A549 (cell line): ENCODE measurements around the gene TRAPPC3. TPM values are rescaled to one million over a fixed set of nuclear protein-coding genes. Genes with fewer than 3 reads are reported as not detected.

Experiments used
- ATAC-seq, 2 experiments: fragments of 200-7000 bp in 1 of 2; fragments of >200 bp in 1 of 2; cut with Nextera tagmentation in 1 of 2; cut with Tn5 transposase in 1 of 2; 3 replicates each; pipeline versions ENCODE4 v1.8.0 to v1.9.1; 2018 to 2020; ENCODE audit warnings: mild to moderate bottlenecking in 1 of 2, moderate library complexity in 1 of 2
- CTCF ChIA-PET: fragments of 300-600 bp; sonication (Branson Sonifier 250); formaldehyde crosslinking; extraction: SDS; loops from one replicate; lab custom pipeline; 2021; ENCODE audit warnings: antibody characterized with exemption, inconsistent platforms; lab: Yijun Ruan, JAX
- POLR2A ChIA-PET: fragments of 350-600 bp; formaldehyde crosslinking; extraction: SDS; loops from one replicate; lab custom pipeline; 2021; ENCODE audit warnings: antibody characterized with exemption, inconsistent platforms; lab: Yijun Ruan, JAX
- DNase-seq, 2 experiments: peaks; one replicate each; pipeline versions ENCODE4 v3.0.0 to v3.0.0-alpha.2; 2011 to 2016; ENCODE audit warnings: low read depth in 1 of 2, low spot score in 1 of 2
- FAIRE-seq: peaks from 2 replicates; lab custom pipeline; 2011; peaks lifted over from hg19 to GRCh38; lab: Jason Lieb, UNC
- H3K27ac ChIP-seq, 2 experiments: fragments of >200 bp; sonication (Bioruptor Twin); formaldehyde crosslinking; 3 replicates each; pipeline ENCODE4 v1.5.1; 2016 to 2017
- H3K4me1 ChIP-seq: fragments of >200 bp; sonication (Bioruptor Twin); formaldehyde crosslinking; 3 replicates; pipeline ENCODE4 v1.6.1; 2016
- H3K4me2 ChIP-seq: fragments of >200 bp; sonication (Bioruptor Twin); formaldehyde crosslinking; 3 replicates; pipeline ENCODE4 v1.6.1; 2016
- H3K4me3 ChIP-seq: fragments of >200 bp; sonication (Bioruptor Twin); formaldehyde crosslinking; 3 replicates; pipeline ENCODE4 v1.5.1; 2016
- H3K9me3 ChIP-seq: fragments of >200 bp; sonication (Bioruptor Twin); formaldehyde crosslinking; 3 replicates; pipeline ENCODE4 v1.6.1; 2016
- ATOH8 ChIP-seq: fragments of 250-450 bp; sonication (Bioruptor Pico); IDR thresholded peaks from 2 replicates; pipeline ENCODE4 v1.5.0; 2020; ENCODE audit warnings: low read depth, mild to moderate bottlenecking, moderate library complexity
- BCL3 ChIP-seq: fragments of >200 bp; sonication (Bioruptor Twin); formaldehyde crosslinking; IDR thresholded peaks from 3 replicates; pipeline ENCODE4 v1.6.1; 2016
- BHLHE40 ChIP-seq: IDR thresholded peaks from 2 replicates; pipeline ENCODE4 v1.6.1; 2012; ENCODE audit warnings: low read depth, low read length, inconsistent platforms
- CBX8 ChIP-seq: fragments of 200-600 bp; sonication (generic); IDR thresholded peaks from 2 replicates; pipeline ENCODE4 v1.6.1; 2016
- CEBPB ChIP-seq, 2 experiments: fragments of >200 bp in 1 of 2; sonication (Bioruptor Twin) in 1 of 2; formaldehyde crosslinking in 1 of 2; IDR thresholded peaks; 2 replicates each; pipeline ENCODE4 v1.6.1; 2012 to 2016
- CHD2 ChIP-seq: fragments of 150-350 bp; IDR thresholded peaks from 2 replicates; pipeline ENCODE4 v1.6.1; 2014; ENCODE audit warnings: low read length; ENCODE audit not compliant: partially characterized antibody
- E2F6 ChIP-seq: IDR thresholded peaks from 2 replicates; pipeline ENCODE4 v1.6.1; 2012; ENCODE audit warnings: low read depth, borderline replicate concordance
- EP300 ChIP-seq, 2 experiments: fragments of >200 bp; sonication (Bioruptor Twin); formaldehyde crosslinking; IDR thresholded peaks; 2 replicates in 1 of 2; 3 replicates in 1 of 2; pipeline ENCODE4 v1.6.1; 2016 to 2017
- ESRRA ChIP-seq: fragments of 150-350 bp; IDR thresholded peaks from 2 replicates; pipeline ENCODE4 v1.6.1; 2014; ENCODE audit warnings: mild to moderate bottlenecking, low read length, borderline replicate concordance
- FOSL2 ChIP-seq, 2 experiments: fragments of 450-650 bp in 1 of 2; fragments of >200 bp in 1 of 2; sonication (Bioruptor Twin) in 1 of 2; formaldehyde crosslinking; IDR thresholded peaks; 2 replicates each; pipeline versions ENCODE4 v1.5.0 to v1.6.1; 2016 to 2020; ENCODE audit warnings: mild to moderate bottlenecking in 1 of 2, moderate library complexity in 1 of 2
- HDAC2 ChIP-seq: fragments of 200-600 bp; sonication (generic); IDR thresholded peaks from 2 replicates; pipeline ENCODE4 v1.6.1; 2016
- HOXB13 ChIP-seq: fragments of 250-450 bp; sonication (Bioruptor Pico); IDR thresholded peaks from 2 replicates; pipeline ENCODE4 v1.5.0; 2020; ENCODE audit warnings: low read depth, mild to moderate bottlenecking, moderate library complexity
- HOXB5 ChIP-seq: fragments of 250-450 bp; sonication (Bioruptor Pico); IDR thresholded peaks from 2 replicates; pipeline ENCODE4 v1.5.0; 2020; ENCODE audit warnings: mild to moderate bottlenecking, moderate library complexity
- JUN ChIP-seq, 2 experiments: fragments of >200 bp; sonication (Bioruptor Twin); formaldehyde crosslinking; IDR thresholded peaks; 2 replicates in 1 of 2; 3 replicates in 1 of 2; pipeline ENCODE4 v1.6.1; 2016 to 2017
- KDM1A ChIP-seq: fragments of 200-600 bp; sonication (generic); IDR thresholded peaks from 2 replicates; pipeline ENCODE4 v1.6.1; 2016; ENCODE audit warnings: low read depth, mild to moderate bottlenecking
- KDM5A ChIP-seq: fragments of 200-600 bp; sonication (generic); IDR thresholded peaks from 2 replicates; pipeline ENCODE4 v1.6.1; 2016; ENCODE audit warnings: antibody characterized with exemption, mild to moderate bottlenecking
- MAX ChIP-seq: IDR thresholded peaks from 2 replicates; pipeline ENCODE4 v1.6.1; 2012
- MAZ ChIP-seq: fragments of 150-350 bp; IDR thresholded peaks from 2 replicates; pipeline ENCODE4 v1.6.1; 2014; ENCODE audit warnings: antibody characterized with exemption, low read depth, low read length, borderline replicate concordance
- NPAS2 ChIP-seq: fragments of 250-450 bp; sonication (Bioruptor Pico); IDR thresholded peaks from 2 replicates; pipeline ENCODE4 v1.8.0; 2022; ENCODE audit warnings: mild to moderate bottlenecking, moderate library complexity, borderline replicate concordance
- PBX3 ChIP-seq: IDR thresholded peaks from 2 replicates; pipeline ENCODE4 v1.6.1; 2012
- RCOR1 ChIP-seq: fragments of 150-350 bp; IDR thresholded peaks from 2 replicates; pipeline ENCODE4 v1.6.1; 2014; ENCODE audit warnings: antibody characterized with exemption, low read length, low read depth
- RFX5 ChIP-seq: fragments of 450-650 bp; IDR thresholded peaks from 2 replicates; pipeline ENCODE4 v1.7.1; 2014; ENCODE audit warnings: antibody characterized with exemption, mild to moderate bottlenecking, moderate library complexity
- RNF2 ChIP-seq: fragments of 200-600 bp; sonication (generic); IDR thresholded peaks from 2 replicates; pipeline ENCODE4 v1.6.1; 2016; ENCODE audit warnings: low read depth, mild to moderate bottlenecking, antibody characterized with exemption, moderate library complexity, borderline replicate concordance
- SREBF2 ChIP-seq: fragments of 450-650 bp; IDR thresholded peaks from 2 replicates; pipeline ENCODE4 v1.6.1; 2014; ENCODE audit warnings: mild to moderate bottlenecking, moderate library complexity
- ZFP36 ChIP-seq: fragments of 450-650 bp; IDR thresholded peaks from 2 replicates; pipeline ENCODE4 v1.6.1; 2014; ENCODE audit warnings: borderline replicate concordance; ENCODE audit not compliant: partially characterized antibody
- WGBS: methylation state at CpG from one replicate; pipeline ENCODE4 v1.1.6; 2017; ENCODE audit errors: missing lambda C conversion rate; 5-methylcytosine and 5-hydroxymethylcytosine counted together
- polyA plus RNA-seq, 4 experiments: library from polyadenylated mRNA; depleted of rRNA in 3 of 4; stranded (reverse); fragments of >200 nt; fragmentation: RNase III in 1 of 4; extraction: RNeasy Plus Mini Kit Qiagen cat#74134 plus additional on column Dnase treatment in 1 of 4; gene quantifications; 2 replicates in 3 of 4; 3 replicates in 1 of 4; pipeline ENCODE4 v1.2.3, GENCODE V29; 2011 to 2017

TRAPPC3 gene
- polyA plus RNA-seq, 2 of the 4 experiments (the other 2 are of a cell fraction): 62.2 to 103 TPM

GRCh38 chr1:36114371-36114770 is 34.9 kb downstream of the TRAPPC3 start:
- no peaks in the 10 kb centered on the region for H3K4me1 ChIP-seq
- no peaks in the 10 kb centered on the region for H3K9me3 ChIP-seq
- no peak for ATAC-seq
- no peak for TF ChIP-seq EP300 (IDR thresholded peaks at IDR 0.05)
- no peak for TF ChIP-seq ESRRA
- TF ChIP-seq HDAC2: no peak
- TF ChIP-seq NPAS2 (CRISPR knock-in tag): no peak
- TF ChIP-seq HOXB13 (CRISPR knock-in tag): no peak
- TF ChIP-seq RNF2: no peak
- no peak for TF ChIP-seq E2F6
- no peak for TF ChIP-seq HOXB5 (CRISPR knock-in tag)
- no peak for TF ChIP-seq KDM1A
- no peak for TF ChIP-seq CEBPB (IDR thresholded peaks at IDR 0.05)
- TF ChIP-seq CHD2: no peak
- TF ChIP-seq JUN (IDR thresholded peaks at IDR 0.05): no peak
- TF ChIP-seq RCOR1: no peak
- TF ChIP-seq MAX: no peak
- TF ChIP-seq CBX8: no peak
- no peak for TF ChIP-seq MAZ
- TF ChIP-seq FOSL2 (IDR thresholded peaks at IDR 0.05): no peak
- TF ChIP-seq FOSL2 (CRISPR knock-in tag; IDR thresholded peaks at IDR 0.05): no peak
- TF ChIP-seq RFX5: no peak
- no peak for DNase-seq
- ChIA-PET CTCF (interaction anchor here (0.6 to 8.0 kb wide), 4 partner anchors 20 to 257 kb away, joined by 3 to 49 read pairs (median 4); no protein-coding TSS in a partner anchor), POLR2A (no interaction called here)
- no peak overlapping the region for H3K4me2 ChIP-seq
- WGBS: 44% methylated on average over 5 of the region's 5 CpGs
- no peak overlapping the region for H3K27ac ChIP-seq
- no peak overlapping the region for H3K4me3 ChIP-seq
- no peak for FAIRE-seq

GRCh38 chr1:36112823-36113222 is 36.5 kb downstream of the TRAPPC3 start:
- FAIRE-seq (no peak), DNase-seq (no peak), ATAC-seq (peak in 1 of 2 experiments; percentile 24; a peak in 1 of 6 replicates)
- Histone ChIP-seq H3K4me3 (no peak overlapping the region), H3K27ac (no peak overlapping the region), H3K4me1 (no peaks in the 10 kb centered on the region), H3K4me2 (no peak overlapping the region), H3K9me3 (no peaks in the 10 kb centered on the region)
- 68% methylated on average over 9 of the region's 9 CpGs for WGBS
- POLR2A ChIA-PET: no interaction called here
- CTCF ChIA-PET: interaction anchor here (0.8 to 8.0 kb wide), 2 partner anchors 13 to 22 kb away, joined by 3 to 49 read pairs; no protein-coding TSS in a partner anchor
- TF ChIP-seq ATOH8 (CRISPR knock-in tag) (no peak), SREBF2 (no peak), CBX8 (no peak), PBX3 (no peak), BHLHE40 (no peak), BCL3 (no peak), ZFP36 (peak; percentile 47), KDM5A (no peak)
